Activated CD4-positive, CD25-positive, alpha-beta regulatory T cell treated with anti-CD3 and anti-CD28 coated beads, Interleukin-2, amount 50 U/mL, for 16 hours (primary cell): ENCODE data around the gene CLDN7.
A peak's percentile ranks its signal among the peaks of the same experiment; 100 is the strongest.
"Not testable (repeated sequence)": the region's sequence is repeated elsewhere in the genome, so short reads cannot be mapped to it uniquely, and the experiment has no call there.

Experiments
- DNase-seq: peaks from one replicate; pipeline ENCODE4 v3.0.0-alpha.2; 2020; ENCODE audit warnings: low read depth, low spot score

CLDN7 gene

DNA sequence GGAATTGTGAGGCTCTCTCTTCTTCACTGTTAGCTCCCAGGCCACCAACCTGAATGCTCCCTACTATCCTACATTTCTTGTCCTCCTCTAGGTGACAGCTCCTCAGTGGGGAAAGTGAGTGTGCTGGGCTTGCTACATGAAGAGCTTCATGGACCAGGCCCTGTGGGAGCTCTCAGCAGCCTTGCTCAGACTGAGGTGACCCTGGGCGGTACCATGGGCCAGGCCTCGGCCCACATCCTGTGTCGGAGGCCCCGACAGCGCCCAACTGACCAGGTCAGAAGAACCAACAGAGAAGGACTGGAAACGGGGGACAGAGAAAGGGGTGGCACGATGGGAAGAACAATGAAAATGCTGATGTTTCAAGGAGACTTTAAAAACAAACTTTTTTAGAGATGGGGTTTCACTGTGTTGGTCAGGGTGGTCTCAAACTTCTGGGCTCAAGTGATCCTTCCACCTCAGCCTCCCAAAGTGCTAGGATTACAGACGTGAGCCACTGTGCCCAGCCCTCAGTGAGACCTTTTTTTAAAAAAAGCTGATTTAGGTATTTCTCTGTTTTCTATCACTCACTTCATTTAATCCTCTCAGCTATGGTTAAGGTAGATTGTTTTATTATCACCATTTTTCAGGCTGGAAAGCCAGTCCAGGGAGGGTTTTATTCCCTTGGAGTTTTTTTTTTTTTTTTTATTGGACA is 5.4 kb downstream of the CLDN7 start:
- no peak for DNase-seq

DNA sequence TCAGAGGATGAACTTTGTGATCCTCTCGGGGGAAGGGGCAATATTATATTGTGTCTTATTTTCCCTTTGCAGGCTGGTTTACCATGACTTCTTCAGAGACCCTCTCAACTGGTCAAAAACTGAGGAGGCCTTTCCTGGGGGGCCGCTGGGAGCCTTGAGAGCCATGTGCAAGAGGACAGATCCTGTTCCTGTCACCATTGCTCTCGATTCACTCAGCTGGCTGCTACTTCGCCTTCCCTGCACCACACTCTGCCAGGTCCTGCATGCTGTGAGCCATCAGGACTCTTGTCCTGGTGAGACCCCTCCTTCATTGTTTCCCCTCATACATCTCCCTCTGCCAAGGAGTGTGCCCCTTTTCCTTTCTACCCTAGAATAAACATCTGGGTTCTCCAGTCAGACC is 7.8 kb downstream of the CLDN7 start:
- no peak for DNase-seq

DNA sequence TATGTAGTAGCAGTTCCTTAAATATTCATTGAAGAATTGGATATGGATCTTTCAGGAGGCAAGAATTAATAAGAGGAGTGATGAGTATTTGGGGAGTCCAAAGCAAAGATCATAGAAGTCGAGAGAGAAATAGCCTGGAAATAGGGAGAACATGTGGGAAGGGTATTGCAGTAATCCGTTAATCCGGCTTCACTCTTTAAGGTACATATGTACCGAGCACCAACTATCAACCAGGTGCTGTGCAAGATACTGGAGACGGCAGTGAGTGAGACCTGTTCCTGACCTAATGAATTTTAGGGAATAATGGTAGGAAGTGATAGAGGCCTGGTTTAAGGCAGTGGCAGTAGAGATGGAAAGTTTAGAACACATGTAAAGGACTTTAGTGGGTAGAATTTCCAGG is 9.2 kb downstream of the CLDN7 start:
- no peak for DNase-seq

DNA sequence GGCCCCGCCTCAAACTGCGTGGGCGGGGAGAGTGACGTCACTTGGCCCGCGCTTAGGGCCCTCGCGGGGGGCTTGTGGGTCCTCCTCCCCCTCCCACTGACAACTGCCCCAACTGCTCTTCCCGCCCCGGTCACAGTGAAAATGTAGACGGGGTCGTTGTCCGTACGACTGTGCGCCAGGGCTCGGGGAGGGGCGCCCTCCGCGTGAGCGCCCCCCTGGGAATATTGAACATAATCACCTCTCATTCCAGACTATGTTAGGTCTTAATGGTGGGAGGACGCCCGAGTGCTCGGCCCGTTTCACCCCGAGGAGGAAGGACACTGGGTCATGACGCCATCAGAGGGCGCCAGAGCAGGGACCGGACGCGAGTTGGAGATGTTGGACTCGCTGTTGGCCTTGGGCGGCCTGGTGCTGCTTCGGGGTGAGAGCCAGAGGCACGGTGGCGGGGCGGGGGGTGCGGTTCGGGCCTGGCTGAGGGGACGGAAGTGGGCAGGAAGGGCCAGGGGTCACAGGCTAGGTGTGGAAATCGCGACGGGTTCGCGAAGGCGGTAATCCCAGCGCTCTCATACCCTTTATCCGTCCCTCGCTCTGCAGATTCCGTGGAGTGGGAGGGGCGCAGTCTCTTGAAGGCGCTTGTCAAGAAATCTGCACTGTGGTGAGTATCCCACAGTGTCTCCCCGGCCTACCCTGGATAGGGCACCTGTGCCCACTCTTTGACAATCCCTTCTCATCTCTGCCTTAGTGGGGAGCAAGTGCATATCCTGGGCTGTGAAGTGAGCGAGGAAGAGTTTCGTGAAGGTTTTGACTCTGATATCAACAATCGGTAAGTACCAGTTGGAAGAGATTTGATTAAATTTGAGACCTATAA is 9.9 kb downstream of the CLDN7 start, which contains the start of gene ELP5:
ELP5 (plus strand) TSS at position 40 of the 868 bp plus-strand sequence; CDS start at position 376, 336 bp downstream.
- peak; percentile 81 for DNase-seq

DNA sequence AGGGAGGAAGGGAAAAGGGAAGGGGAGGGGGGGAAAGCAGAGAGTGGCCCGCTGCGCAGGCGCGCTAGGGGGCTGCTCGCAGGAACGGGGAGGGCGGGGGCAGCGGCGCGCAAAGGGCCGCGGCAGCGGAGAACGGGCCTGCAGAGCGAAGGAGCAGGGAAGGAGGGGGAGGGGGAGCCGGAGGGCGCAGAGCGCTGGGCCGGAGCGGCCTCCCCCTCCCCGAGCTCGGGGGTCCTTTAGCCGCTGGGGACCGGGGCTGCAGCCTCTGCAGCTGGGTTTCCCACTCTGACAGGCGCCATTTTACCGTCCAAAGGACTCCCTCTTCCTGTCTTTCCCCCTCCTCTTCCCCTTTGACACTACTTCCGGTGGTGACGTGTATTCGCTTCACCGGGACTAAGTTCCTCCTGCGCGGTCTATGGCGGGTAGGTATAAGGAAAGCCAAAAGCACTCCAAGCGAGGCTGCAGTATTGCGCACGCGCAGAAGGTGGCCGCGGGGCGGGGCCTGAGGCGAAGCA is 10.6 kb downstream of the CLDN7 start, which contains the start of gene CTDNEP1:
CTDNEP1 (minus strand) TSS at position 74 of the 515 bp plus-strand sequence. CDS start 438 bp downstream, outside the sequence.
- peak; percentile 100 for DNase-seq

DNA sequence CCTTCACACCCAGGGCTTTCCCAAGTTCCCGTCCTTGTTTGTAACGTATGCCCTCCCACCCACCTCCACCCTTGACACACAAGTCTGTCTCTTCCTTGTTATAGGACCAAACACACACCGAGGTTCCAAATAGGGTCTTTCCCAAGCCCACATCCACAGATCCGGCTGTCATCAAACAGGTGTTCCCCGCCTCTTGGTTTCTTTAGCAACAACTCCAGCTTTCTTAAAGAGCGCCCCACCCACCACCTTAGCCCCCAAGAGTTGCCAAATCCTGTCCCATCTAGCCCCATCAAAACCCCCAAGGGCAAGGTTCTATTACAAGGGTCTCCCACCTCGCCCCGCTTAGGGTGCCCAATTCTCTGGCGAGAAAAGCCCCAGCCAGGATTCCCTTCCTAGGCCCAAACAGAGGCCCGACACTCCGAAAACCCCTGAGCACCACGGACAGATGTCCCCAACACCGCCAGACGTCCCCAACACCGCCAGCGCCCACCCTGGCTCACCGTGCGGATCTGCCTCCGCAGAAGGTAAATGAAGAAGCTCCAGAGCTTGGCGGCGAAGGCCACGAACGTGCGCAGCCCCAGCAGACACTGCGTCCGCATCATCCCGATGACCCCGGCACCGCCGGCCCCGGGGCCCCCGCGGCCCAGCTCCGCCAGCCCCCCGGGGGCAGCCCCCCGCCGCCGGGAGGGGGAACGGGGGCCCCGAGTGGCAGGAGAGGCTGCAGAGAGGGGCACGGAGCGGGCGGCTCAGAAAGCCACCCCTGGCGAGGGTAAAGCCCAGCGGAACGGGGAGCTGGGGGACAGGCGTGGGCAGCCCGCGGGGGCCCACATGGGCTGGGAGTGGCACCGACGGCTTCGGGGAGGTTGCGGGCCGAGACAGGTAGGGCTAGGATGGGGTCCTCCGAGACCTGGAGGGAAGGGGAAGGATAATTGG is 11.3 kb downstream of the CLDN7 start:
- no peak for DNase-seq

DNA sequence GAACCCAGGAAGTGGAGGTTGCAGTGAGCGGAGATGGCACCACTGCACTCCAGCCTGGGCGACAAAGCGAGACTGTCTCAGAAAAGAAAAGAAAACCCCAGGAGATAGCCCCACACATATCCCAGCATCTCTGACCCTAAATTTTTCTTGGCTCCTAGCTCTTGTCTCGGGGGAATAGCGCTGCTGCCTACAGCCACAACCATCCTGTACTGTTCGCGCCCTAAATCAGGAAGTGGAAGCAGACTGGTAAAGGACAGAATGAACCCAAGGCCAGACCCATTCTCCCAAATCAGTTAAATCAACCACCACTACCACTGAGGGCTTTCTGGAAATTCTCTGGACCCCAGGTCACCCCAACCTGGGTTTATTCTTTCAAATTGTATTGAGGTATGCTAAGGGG is 12.4 kb downstream of the CLDN7 start:
- no peak for DNase-seq

DNA sequence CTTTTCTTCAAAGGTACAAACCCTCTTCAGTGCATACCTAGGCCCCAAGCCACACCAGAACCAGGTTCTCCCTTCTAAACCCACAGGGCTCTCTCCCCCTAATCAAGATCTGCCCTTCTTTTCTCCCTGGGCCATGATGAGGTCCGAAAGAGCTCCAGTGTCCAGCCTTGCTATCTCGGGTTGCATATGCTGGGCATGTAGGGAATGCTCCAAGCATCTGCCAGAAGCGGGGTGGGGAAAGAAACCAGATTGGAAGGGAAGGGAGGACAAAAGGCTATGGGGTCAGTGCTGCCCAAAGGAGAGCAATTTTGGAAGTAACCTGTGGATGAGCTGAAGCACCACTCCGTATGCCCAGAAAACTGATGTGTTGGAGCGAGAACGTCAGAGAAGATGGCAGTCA is 13.1 kb downstream of the CLDN7 start:
- DNase-seq = no peak

DNA sequence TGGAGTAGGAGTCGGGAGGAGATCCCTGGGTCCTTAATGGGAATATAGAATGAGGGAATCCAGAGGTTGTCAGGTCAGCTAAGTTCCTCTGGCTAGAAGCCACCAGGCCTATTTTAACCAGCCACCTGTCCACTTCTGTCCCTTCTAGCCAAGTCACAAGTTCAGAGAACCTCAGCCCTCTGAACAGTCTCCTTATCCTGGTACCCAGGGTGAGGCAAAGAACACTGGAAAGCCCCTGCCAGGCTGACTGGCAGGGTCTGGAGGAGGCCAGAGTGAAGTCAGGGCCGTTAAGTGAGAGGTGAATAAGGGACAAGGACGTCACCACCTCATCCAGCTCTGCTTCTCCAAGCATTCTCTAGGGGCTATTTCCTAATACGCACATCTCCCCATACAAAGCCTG is 13.5 kb downstream of the CLDN7 start:
- DNase-seq = no peak

DNA sequence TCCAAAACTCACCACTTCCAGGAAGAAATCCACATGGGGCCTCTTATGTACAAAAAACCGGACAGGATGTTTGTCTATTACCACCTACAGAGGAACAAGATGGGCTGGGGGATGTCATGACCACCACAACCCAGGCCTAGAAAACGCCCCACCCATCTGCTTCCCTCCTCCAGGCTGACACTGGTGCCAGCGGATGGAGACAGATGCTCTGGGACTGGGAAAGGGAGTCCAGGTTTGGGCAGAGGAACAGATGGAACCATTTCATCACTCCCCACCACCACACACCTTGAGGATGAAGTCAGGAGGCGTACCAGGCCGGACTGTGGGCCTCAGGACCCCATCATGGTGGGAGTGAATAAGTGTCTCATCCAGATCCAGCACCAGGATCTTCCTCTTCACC is 15.5 kb downstream of the CLDN7 start:
- no peak for DNase-seq

DNA sequence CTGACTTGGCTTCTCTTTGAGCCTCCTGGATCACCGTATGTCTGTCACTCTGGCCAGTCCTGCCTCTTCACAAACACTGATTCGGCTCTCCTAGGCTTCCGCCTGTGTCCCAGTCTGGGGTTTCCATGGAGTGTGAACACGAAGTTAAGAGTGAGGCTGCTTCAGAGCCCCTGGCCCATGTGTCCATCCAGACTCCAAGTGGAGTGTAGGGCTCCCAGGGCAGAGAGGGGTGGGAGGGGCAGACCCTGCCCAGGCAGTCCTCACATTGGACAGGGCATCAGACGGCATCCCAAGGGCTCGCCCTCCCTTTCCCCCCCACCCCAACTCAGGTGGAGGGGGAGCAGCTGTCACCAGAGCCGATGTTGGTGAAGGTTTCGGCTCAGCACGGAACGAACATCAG is 18.4 kb downstream of the CLDN7 start:
- DNase-seq = not testable (repeated sequence)

DNA sequence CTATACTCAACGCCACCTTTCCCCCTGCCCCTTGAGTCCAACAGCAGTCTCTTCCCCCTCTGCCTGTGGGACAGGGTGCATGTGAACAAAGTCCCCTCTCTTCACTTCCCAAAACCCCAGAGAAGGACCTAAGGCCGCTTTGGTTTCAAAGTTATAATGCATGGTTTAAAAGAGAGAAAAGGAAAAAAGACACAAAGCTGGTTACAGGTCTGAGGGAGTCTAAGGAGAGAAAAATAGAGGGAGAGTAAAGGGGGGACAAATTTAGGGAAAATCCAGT is 18.9 kb downstream of the CLDN7 start:
- DNase-seq = no peak

DNA sequence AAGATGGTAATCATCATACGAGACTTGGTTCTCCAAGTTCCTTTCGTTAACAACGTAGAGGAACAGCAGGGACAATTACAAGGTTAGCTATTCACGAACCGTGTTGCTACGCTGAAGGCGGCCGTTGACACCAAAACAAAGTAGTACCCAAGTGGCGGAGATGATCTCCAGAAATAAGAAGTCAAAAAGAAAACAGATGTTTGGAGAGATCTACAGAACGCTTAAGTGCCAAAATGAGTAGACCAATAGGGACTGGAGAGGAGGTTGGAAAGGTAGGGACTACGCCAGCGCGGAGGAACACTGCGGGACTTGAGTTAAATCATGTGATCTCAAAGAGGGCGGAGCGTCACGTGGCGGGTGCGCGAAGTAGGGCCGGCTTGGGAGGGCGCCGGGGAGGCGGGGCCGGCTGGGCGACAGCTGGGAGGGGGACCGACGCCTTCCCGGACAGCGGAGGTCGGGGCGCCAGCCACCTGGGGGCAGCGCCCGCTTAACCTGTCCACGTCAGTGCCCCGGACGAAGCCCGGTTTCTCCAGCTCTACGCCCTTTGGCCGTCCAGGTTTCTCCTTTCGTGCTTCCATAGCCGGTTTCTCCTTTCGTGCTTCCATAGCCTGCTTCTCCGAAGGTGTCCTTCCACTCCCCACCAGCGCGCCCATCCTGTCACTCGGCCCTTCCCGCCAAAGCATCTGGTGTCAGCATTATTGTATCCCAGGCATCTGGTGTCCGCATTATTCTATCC is 19.4 kb downstream of the CLDN7 start:
- peak; percentile 89 for DNase-seq

DNA sequence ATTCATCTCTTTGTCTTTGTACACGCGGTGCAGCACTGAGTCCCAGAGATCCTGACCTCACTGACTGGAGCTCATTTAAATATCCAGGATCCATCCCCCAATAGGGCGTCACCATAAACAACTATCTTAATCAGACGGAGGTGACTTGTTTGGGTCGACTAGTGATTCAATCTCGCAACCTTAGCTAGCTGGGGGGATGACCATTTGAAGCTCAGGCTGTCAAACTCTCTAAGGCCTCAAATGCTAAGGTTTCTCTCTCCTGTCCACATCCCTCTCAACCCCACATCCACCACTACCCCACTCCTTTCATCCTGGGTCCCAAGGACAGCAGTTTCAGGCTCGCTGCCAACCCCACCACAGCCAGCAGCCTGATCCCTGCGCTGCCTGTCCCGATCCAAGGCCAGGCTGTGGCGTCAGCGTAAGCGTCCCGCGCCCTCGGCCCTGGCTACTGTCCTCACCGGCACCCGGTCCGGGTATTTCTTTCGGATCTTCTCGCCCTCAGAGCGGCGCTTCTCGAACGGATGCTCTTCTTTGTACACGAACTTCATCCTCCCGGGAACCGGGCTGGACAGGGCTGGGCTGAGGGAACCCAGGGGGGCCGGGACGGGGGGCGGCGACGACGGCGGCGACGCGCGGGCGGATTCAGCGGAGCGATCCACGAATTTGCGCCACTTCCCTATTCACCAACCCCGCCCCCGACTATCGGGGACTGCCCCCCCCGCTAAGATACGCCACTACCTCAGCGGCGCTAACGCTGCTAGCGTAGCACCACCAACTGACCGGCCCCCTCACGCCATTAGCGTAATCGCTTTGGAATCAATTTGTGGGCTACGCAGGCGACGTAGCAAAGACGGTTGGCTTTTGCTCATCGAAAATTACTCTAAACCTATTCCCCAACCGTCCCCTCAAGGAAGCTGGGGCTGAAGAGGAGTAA is 20.2 kb downstream of the CLDN7 start, which contains the start of gene GABARAP:
GABARAP (minus strand) TSS at position 667 of the 934 bp plus-strand sequence; CDS start at position 548, 119 bp downstream.
- DNase-seq = peak; percentile 89

DNA sequence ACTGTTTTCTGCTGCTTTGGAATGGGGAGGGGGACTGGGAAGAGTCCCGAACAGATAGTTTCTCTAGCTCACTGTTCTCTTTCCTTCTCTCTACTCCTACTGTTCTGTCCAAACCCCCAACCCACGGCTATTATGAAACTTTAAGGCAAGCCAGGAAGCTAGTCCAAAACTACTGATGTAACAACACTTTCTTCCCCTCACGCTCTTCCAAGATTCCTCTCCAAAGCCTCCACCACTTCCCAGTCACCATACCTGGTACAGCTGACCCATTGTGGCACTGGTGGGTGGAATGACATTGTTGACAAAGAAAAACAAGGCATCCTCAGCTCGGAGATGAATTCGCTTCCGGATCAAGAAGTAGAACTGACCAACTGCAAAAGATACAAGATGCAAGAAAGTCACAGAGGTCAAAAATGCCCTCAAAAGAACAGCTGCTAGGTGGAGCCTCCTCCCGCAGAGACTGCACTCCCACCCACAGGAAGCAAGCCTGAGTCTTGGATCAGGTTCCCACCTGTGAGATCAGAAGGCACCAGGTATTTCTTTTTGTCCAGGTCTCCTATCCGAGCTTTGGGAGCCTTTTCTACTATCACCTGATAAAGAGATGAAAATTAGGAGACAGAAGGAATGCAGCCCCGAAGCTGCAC is 21.1 kb downstream of the CLDN7 start:
- no peak for DNase-seq

DNA sequence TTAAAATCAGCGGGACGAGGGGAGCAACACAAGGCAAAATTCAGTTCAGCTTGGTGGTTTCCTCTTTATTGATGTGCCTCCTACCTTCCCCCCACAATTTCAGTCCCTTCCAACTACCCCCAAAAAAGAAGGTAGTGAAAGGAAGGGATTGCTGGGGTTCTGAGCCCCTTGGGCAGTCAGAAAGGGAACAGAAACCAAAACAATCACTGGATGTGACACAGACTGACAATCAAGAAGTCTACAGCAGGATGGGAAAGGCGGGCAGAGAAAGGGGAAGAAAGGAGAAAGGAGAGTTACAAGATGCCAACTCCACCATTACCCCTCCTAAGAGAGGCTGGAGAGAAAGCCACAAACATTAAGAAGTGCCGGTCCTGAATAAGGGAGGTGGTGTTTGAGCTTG is 21.9 kb downstream of the CLDN7 start:
- no peak for DNase-seq

DNA sequence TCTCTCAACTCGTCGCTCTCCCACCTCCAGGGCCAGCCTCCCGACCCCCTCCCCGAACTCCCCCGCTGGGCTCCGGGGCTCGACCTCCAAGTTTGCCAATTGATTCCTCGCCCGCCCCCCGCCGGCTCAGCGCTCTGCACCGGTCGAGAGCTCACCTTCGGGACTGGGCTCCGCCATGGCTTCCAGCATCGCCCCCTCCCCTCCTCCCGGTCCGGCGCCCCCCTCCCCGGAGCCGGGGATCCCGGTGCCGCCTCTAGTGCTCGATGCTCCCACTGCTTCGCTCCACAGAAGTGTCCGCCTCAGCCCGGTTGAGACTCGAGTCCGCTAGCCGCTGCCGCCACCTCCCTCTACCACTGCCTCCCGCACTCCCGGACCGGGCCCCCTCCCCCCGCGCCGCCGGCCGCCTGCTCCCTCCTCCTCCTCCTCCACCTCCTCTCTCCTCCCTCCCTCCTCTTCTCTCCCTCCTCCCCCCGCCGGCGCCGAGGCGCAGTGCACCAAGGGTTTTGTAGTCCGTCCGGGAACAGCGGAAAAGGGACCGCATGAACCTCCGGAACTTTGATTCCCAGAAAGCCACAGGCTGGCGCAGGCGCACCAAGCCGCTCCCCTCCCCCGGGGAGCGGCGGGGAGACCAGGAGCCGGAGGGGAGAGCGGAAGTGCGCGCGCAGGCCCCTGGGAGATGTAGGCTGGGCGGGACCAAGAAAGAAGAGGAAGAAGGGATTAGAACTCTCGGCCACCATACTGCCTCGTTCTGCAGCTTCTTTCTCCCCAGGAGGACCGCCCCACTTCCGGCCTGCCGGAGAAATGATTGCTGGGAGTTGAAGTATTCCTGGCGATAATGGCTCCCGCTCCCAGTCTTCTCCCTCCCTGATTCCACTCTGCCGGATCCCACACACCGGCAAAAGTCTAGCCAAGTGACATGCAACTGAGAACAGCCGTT is 22.9 kb downstream of the CLDN7 start, which contains the start of gene PHF23:
PHF23 (minus strand) TSS at position 367 of the 937 bp plus-strand sequence; CDS start at position 189, 178 bp downstream.
- peak; percentile 94 for DNase-seq
